ENCODE results near the gene EFCAB5.
A peak's percentile ranks its signal among the peaks of the same experiment; 100 is the strongest.
"Not testable (repeated sequence)": the region's sequence is repeated elsewhere in the genome, so short reads cannot be mapped to it uniquely, and the experiment has no call there.

EFCAB5 gene

GRCh38 chr17:30021708-30022317, 80.4 kb downstream of the EFCAB5 start:
- DNase-seq = peak; percentile 63

GRCh38 chr17:30025325-30025724, 83.9 kb downstream of the EFCAB5 start:
- DNase-seq = not testable (repeated sequence)

- DNase-seq = no peak
These were observed 86.2 kb downstream of the EFCAB5 start for GRCh38 chr17:30027676-30028075.

GRCh38 chr17:30031214-30031869, 89.9 kb downstream of the EFCAB5 start:
- no peak for DNase-seq

- DNase-seq = no peak
These were observed 93.9 kb downstream of the EFCAB5 start for GRCh38 chr17:30035369-30035768.

- DNase-seq = peak; percentile 49
These were observed 99.5 kb downstream of the EFCAB5 start for GRCh38 chr17:30040719-30041518.

- no peak for DNase-seq
These were observed 100.1 kb downstream of the EFCAB5 start for GRCh38 chr17:30041551-30041950.

GRCh38 chr17:30062372-30062771, 120.9 kb downstream of the EFCAB5 start:
- DNase-seq = no peak

GRCh38 chr17:30064738-30065137, 123.3 kb downstream of the EFCAB5 start:
- no peak for DNase-seq

GRCh38 chr17:30068465-30068864, 127.0 kb downstream of the EFCAB5 start:
- no peak for DNase-seq

GRCh38 chr17:30074254-30074653, 132.8 kb downstream of the EFCAB5 start:
- no peak for DNase-seq

- no peak for DNase-seq
These were observed 133.3 kb downstream of the EFCAB5 start for GRCh38 chr17:30074730-30075129.

- DNase-seq = no peak
These were observed 141.3 kb downstream of the EFCAB5 start for GRCh38 chr17:30082773-30083172.

GRCh38 chr17:30084788-30085187, 143.4 kb downstream of the EFCAB5 start:
- no peak for DNase-seq

- DNase-seq = no peak
These were observed 145.5 kb downstream of the EFCAB5 start for GRCh38 chr17:30086896-30087295.

- not testable (repeated sequence) for DNase-seq
These were observed 146.0 kb downstream of the EFCAB5 start for GRCh38 chr17:30087431-30087830.

- no peak for DNase-seq
These were observed 149.8 kb downstream of the EFCAB5 start for GRCh38 chr17:30091121-30091670.

- DNase-seq = no peak
These were observed 150.3 kb downstream of the EFCAB5 start for GRCh38 chr17:30091771-30092170.

- DNase-seq = no peak
These were observed 151.5 kb downstream of the EFCAB5 start for GRCh38 chr17:30092886-30093285.

- peak; percentile 53 for DNase-seq
These were observed 152.2 kb downstream of the EFCAB5 start for GRCh38 chr17:30093463-30094147.

- peak; percentile 56 for DNase-seq
These were observed 154.2 kb downstream of the EFCAB5 start for GRCh38 chr17:30095507-30096244.

- DNase-seq = no peak
These were observed 160.4 kb downstream of the EFCAB5 start for GRCh38 chr17:30101686-30102390.

Data from inflammatory macrophage treated with lipopolysaccharide for 4 hours (primary cell).